ENCODE data around the gene RPS21.

Gene RPS21

DNA sequence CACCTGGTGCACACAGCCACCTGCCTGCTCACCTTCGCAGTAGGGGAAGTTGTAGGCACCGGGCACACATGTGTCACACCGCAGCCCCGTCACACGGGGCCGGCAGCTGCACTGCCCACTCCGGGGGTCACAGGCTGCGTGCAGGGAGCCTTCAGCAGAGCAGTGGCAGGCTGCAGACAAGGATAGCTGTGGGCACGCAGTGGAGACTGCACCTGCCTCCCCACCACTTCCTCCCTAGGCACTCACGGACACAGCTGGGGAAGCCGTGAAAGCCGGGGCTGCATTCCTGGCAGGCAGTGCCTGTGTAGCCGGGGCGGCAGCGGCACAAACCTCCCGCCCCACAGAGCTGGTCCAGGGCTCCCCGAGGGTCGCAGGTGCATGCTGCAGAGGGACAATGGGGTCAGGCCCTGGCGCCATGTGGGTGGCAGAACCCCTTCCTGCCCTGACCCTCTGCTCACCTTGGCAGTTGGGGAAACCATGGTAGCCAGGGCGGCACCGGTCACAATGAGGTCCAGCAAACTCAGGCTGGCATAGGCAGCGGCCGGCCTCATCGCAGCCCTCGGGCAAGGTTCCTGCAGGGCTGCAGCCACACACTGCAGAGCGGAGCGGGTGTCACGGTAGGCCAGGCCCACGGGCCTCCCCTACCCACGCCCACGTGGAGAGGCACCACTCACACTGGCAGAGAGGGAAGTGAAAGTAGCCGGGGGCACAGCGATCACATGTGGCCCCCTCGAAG is 49.2 kb upstream of the RPS21 start (continued):
- TF ChIP-seq, protein P1, sequence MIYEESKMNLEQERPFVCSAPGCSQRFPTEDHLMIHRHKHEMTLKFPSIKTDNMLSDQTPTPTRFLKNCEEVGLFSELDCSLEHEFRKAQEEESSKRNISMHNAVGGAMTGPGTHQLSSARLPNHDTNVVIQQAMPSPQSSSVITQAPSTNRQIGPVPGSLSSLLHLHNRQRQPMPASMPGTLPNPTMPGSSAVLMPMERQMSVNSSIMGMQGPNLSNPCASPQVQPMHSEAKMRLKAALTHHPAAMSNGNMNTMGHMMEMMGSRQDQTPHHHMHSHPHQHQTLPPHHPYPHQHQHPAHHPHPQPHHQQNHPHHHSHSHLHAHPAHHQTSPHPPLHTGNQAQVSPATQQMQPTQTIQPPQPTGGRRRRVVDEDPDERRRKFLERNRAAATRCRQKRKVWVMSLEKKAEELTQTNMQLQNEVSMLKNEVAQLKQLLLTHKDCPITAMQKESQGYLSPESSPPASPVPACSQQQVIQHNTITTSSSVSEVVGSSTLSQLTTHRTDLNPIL (CRISPR knock-in tag; IDR thresholded peaks at IDR 0.05; ENCODE audit: low read depth): no peak
- TF ChIP-seq ESRRG (CRISPR knock-in tag; IDR thresholded peaks at IDR 0.05) (no peak), ARNTL (CRISPR knock-in tag; IDR thresholded peaks at IDR 0.05; ENCODE audit: borderline replicate concordance, low read depth) (no peak)

DNA sequence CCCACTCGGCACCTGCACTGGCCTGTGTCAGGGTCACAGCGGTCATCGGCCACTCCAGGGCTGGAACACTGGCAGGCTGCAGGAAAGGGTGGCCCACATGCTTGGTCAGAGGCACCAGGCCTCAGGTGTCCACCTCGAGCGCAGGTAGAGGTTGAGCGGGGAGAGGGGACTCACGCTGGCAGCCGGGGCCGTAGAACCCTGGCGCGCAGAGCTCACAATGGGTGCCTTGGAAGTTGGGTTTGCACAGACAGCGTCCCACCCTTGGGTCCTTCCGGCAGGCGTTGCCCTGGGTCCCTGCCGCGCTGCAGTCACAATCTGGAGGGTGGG is 48.6 kb upstream of the RPS21 start:
- no peak for TF ChIP-seq CSDC2 (CRISPR knock-in tag; IDR thresholded peaks at IDR 0.05)
- no peak for TF ChIP-seq ZFP30 (CRISPR knock-in tag; IDR thresholded peaks at IDR 0.05)
- no peak for TF ChIP-seq ZC3H10 (CRISPR knock-in tag; IDR thresholded peaks at IDR 0.05)
- no peak for TF ChIP-seq PPARA (CRISPR knock-in tag; IDR thresholded peaks at IDR 0.05; ENCODE audit: borderline replicate concordance)
- TF ChIP-seq ZFP3 (CRISPR knock-in tag; IDR thresholded peaks at IDR 0.05): no peak
- TF ChIP-seq, protein P2, sequence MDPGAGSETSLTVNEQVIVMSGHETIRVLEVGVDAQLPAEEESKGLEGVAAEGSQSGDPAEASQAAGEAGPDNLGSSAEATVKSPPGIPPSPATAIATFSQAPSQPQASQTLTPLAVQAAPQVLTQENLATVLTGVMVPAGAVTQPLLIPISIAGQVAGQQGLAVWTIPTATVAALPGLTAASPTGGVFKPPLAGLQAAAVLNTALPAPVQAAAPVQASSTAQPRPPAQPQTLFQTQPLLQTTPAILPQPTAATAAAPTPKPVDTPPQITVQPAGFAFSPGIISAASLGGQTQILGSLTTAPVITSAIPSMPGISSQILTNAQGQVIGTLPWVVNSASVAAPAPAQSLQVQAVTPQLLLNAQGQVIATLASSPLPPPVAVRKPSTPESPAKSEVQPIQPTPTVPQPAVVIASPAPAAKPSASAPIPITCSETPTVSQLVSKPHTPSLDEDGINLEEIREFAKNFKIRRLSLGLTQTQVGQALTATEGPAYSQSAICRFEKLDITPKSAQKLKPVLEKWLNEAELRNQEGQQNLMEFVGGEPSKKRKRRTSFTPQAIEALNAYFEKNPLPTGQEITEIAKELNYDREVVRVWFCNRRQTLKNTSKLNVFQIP (CRISPR knock-in tag; IDR thresholded peaks at IDR 0.05; ENCODE audit: borderline replicate concordance, low read depth): no peak
- no peak for TF ChIP-seq TCF4 (CRISPR knock-in tag; IDR thresholded peaks at IDR 0.05; ENCODE audit: borderline replicate concordance)
- no peak for ATAC-seq

DNA sequence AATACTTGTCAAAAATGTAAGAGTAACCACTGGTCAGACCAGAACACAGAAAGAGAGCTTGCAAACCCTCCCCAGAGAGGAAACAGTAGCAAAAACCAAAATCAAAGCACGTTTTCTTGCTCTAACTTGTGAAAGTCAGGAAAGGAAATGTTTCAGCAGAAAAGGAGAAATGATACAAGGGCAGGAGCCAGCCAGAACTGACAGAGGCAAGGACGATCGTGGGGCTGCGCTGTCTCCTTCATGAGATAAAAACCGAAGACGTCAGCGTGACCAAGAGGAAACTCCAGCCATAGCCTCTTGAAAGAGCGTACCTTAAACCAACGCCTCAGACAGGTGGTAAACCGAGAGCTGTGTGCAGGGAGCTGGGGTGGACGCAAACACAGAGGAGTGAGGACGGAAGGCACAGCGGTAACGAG is 47.2 kb upstream of the RPS21 start:
- no peak for TF ChIP-seq RARB (CRISPR knock-in tag; IDR thresholded peaks at IDR 0.05)
- no peak for TF ChIP-seq ZFP3 (CRISPR knock-in tag; IDR thresholded peaks at IDR 0.05)
- no peak for TF ChIP-seq CSDC2 (CRISPR knock-in tag; IDR thresholded peaks at IDR 0.05)
- TF ChIP-seq ZC3H10 (CRISPR knock-in tag; IDR thresholded peaks at IDR 0.05): no peak
- TF ChIP-seq TOX (CRISPR knock-in tag; IDR thresholded peaks at IDR 0.05; ENCODE audit: borderline replicate concordance): no peak
- TF ChIP-seq ARNTL (CRISPR knock-in tag; IDR thresholded peaks at IDR 0.05; ENCODE audit: borderline replicate concordance, low read depth): no peak
- no peak for ATAC-seq

DNA sequence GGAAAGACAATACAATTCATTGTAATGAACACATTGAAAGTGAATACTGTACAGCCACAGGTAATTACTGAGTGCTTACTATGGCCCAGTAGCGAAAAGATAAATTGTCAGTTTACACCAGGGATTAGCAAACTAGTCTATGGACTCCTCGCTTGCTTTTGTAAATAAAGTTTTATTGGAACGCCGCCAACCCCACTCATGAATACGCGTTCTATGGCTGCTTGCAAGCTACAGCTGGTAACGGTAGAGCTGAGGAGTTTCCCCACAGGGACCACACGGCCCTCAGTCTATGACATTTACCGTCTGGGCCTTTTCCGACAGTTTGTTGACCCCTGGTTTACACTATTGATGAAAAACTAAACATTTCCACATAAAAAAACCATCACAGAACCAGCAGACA is 44.0 kb upstream of the RPS21 start:
- ATAC-seq: no peak
- TF ChIP-seq PPARA (CRISPR knock-in tag; IDR thresholded peaks at IDR 0.05; ENCODE audit: borderline replicate concordance) (no peak), ZNF565 (CRISPR knock-in tag; conservative IDR thresholded peaks at IDR 0.05; ENCODE audit: low read depth) (no peak), TOX (CRISPR knock-in tag; IDR thresholded peaks at IDR 0.05; ENCODE audit: borderline replicate concordance) (no peak), ARNTL (CRISPR knock-in tag; IDR thresholded peaks at IDR 0.05; ENCODE audit: borderline replicate concordance, low read depth) (no peak)
- TF ChIP-seq, protein P3, sequence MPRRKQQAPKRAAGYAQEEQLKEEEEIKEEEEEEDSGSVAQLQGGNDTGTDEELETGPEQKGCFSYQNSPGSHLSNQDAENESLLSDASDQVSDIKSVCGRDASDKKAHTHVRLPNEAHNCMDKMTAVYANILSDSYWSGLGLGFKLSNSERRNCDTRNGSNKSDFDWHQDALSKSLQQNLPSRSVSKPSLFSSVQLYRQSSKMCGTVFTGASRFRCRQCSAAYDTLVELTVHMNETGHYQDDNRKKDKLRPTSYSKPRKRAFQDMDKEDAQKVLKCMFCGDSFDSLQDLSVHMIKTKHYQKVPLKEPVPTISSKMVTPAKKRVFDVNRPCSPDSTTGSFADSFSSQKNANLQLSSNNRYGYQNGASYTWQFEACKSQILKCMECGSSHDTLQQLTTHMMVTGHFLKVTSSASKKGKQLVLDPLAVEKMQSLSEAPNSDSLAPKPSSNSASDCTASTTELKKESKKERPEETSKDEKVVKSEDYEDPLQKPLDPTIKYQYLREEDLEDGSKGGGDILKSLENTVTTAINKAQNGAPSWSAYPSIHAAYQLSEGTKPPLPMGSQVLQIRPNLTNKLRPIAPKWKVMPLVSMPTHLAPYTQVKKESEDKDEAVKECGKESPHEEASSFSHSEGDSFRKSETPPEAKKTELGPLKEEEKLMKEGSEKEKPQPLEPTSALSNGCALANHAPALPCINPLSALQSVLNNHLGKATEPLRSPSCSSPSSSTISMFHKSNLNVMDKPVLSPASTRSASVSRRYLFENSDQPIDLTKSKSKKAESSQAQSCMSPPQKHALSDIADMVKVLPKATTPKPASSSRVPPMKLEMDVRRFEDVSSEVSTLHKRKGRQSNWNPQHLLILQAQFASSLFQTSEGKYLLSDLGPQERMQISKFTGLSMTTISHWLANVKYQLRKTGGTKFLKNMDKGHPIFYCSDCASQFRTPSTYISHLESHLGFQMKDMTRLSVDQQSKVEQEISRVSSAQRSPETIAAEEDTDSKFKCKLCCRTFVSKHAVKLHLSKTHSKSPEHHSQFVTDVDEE (CRISPR knock-in tag; IDR thresholded peaks at IDR 0.05): no peak

DNA sequence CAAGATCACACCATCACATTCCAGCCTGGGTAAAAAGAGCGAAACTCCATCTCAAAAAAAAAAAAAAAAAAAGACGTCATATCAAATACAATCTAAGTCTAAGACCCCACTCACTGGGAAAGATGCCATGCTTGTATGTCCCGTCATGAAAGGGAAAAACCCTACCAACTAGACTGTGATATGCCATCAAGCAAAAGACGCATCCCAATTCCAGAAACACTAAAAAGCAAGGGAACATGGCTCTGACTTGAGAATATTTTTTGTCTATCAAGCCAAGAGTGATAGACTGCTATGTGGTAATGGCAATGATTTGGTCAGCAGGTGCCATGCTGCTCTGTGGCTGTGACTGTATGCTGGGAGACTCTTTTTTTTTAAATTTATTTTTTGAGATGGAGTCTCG is 42.8 kb upstream of the RPS21 start:
- no peak for ATAC-seq
- TF ChIP-seq ZFP30 (CRISPR knock-in tag; IDR thresholded peaks at IDR 0.05) (no peak), PPARA (CRISPR knock-in tag; IDR thresholded peaks at IDR 0.05; ENCODE audit: borderline replicate concordance) (no peak), OSR1 (CRISPR knock-in tag; IDR thresholded peaks at IDR 0.05) (no peak), ZNF565 (CRISPR knock-in tag; conservative IDR thresholded peaks at IDR 0.05; ENCODE audit: low read depth) (no peak), BACH2 (CRISPR knock-in tag; IDR thresholded peaks at IDR 0.05; ENCODE audit: borderline replicate concordance) (no peak), ZNF70 (CRISPR knock-in tag; IDR thresholded peaks at IDR 0.05) (no peak), GLIS3 (CRISPR knock-in tag; IDR thresholded peaks at IDR 0.05) (no peak), RARB (CRISPR knock-in tag; IDR thresholded peaks at IDR 0.05) (no peak), TCF4 (CRISPR knock-in tag; IDR thresholded peaks at IDR 0.05; ENCODE audit: borderline replicate concordance) (no peak)
- TF ChIP-seq, protein P2 (CRISPR knock-in tag; IDR thresholded peaks at IDR 0.05; ENCODE audit: borderline replicate concordance, low read depth): no peak
- TF ChIP-seq, protein P3 (CRISPR knock-in tag; IDR thresholded peaks at IDR 0.05): no peak

All from SK-N-SH treated with all-trans-retinoic acid at 6 μM for 48 hours (cell line).